ENCODE data around the gene CATSPERE. TPM values are rescaled to one million over a fixed set of nuclear protein-coding genes. Genes with fewer than 3 reads are reported as not detected.

The CATSPERE gene
- total and polyA plus RNA-seq, 2 donors (not counting 3 experiments of a cell fraction or from before 2014, with no cell fraction given): 0.61 to 1.9 TPM

GRCh38 chr1:244667797-244668196, 206.7 kb downstream of the CATSPERE start:
- FAIRE-seq: no peak
- TF ChIP-seq CTCF (IDR thresholded peaks at IDR 0.05; ENCODE audit: extremely low read depth in 1 of 2, insufficient read depth in 1 of 2, low read depth in 1 of 2, low read length in 2 of 2) (no peak), MYC (IDR thresholded peaks at IDR 0.05; ENCODE audit: low read depth, low read length) (no peak), POLR2A (IDR thresholded peaks at IDR 0.05; ENCODE audit: low read depth, low read length) (no peak), GATA2 (IDR thresholded peaks at IDR 0.05; ENCODE audit: insufficient read depth, insufficient read length, low read depth, low read length) (no peak), MAX (IDR thresholded peaks at IDR 0.05; ENCODE audit: insufficient read depth, insufficient read length) (no peak)
- no peak overlapping the region for H3K9ac ChIP-seq (replicated peaks; ENCODE audit: extremely low read depth, insufficient read depth, low read length)
- H3K9me1 ChIP-seq (replicated peaks; ENCODE audit: control insufficient read depth, extremely low read depth, insufficient read depth, low read length): no peaks in the 10 kb centered on the region
- dilution Hi-C loops (cut with MboI; ENCODE audit: extremely low pct_ligation_motif_present, low sequenced_read_pairs): no loop called here
- H3K27ac ChIP-seq (ENCODE audit: insufficient read depth, low read depth, low read length): no peak overlapping the region
- H3K36me3 ChIP-seq (ENCODE audit: control insufficient read depth in 2 of 2, extremely low read depth in 1 of 2, insufficient read depth in 2 of 2, low read length in 2 of 2): no peaks in the 10 kb centered on the region
- H3K4me3 ChIP-seq (replicated peaks in 1 of 3; ENCODE audit: insufficient read depth in 1 of 3, low read depth in 1 of 3, low read length in 3 of 3): no peak overlapping the region
- POLR2A ChIA-PET: no interaction called here
- H3K9me3 ChIP-seq (replicated peaks; ENCODE audit: control insufficient read depth, insufficient read depth, low read length): no peaks in the 10 kb centered on the region
- peaks cover 54% of the 10 kb centered on the region for H3K79me2 ChIP-seq (ENCODE audit: control insufficient read depth, insufficient read depth, low read length)
- BruUV-seq (replicated peaks): no TSS peak
- H3K4me2 ChIP-seq (ENCODE audit: insufficient read depth, low read length): no peak overlapping the region
- H4K20me1 ChIP-seq (replicated peaks; ENCODE audit: control insufficient read depth, extremely low read depth, insufficient read depth, low read length): peaks cover 5% of the 10 kb centered on the region
- CTCF ChIA-PET: no interaction called here
- no peak for DNase-seq (ENCODE audit: low read depth, low spot score)
- no peaks in the 10 kb centered on the region for H3K27me3 ChIP-seq (ENCODE audit: control insufficient read depth in 2 of 2, insufficient read depth in 2 of 2, low read length in 2 of 2)
- no peak overlapping the region for H2AFZ ChIP-seq (ENCODE audit: low read depth, low read length)
- intact Hi-C loops (cut with micrococcal nuclease): no loop called here
- H3K4me1 ChIP-seq (ENCODE audit: control insufficient read depth, extremely low read depth, insufficient read depth, low read length): no peaks in the 10 kb centered on the region

- H3K9ac ChIP-seq (replicated peaks; ENCODE audit: extremely low read depth, insufficient read depth, low read length): no peak overlapping the region
Observed at GRCh38 chr1:244672946-244673682, 212.0 kb downstream of the CATSPERE start.

More at GRCh38 chr1:244672946-244673682, 212.0 kb downstream of the CATSPERE start:
- intact Hi-C loops (cut with micrococcal nuclease) (no loop called here), dilution Hi-C loops (cut with MboI; ENCODE audit: extremely low pct_ligation_motif_present, low sequenced_read_pairs) (no loop called here)
- FAIRE-seq (no peak), DNase-seq (ENCODE audit: low read depth, low spot score) (peak; percentile 25)
- no peaks in the 10 kb centered on the region for H3K9me1 ChIP-seq (replicated peaks; ENCODE audit: control insufficient read depth, extremely low read depth, insufficient read depth, low read length)
- H3K27me3 ChIP-seq (ENCODE audit: control insufficient read depth in 2 of 2, insufficient read depth in 2 of 2, low read length in 2 of 2): no peaks in the 10 kb centered on the region
- BruUV-seq (replicated peaks): no TSS peak
- TF ChIP-seq MYC (IDR thresholded peaks at IDR 0.05; ENCODE audit: low read depth, low read length): no peak
- H3K79me2 ChIP-seq (ENCODE audit: control insufficient read depth, insufficient read depth, low read length): peaks cover 42% of the 10 kb centered on the region
- H3K4me2 ChIP-seq (ENCODE audit: insufficient read depth, low read length): no peak overlapping the region
- no peak overlapping the region for H3K4me3 ChIP-seq (replicated peaks in 1 of 3; ENCODE audit: insufficient read depth in 1 of 3, low read depth in 1 of 3, low read length in 3 of 3)
- ChIA-PET CTCF (no interaction called here), POLR2A (no interaction called here)
- no peak overlapping the region for H3K27ac ChIP-seq (ENCODE audit: insufficient read depth, low read depth, low read length)
- no peak overlapping the region for H2AFZ ChIP-seq (ENCODE audit: low read depth, low read length)
- H3K9me3 ChIP-seq (replicated peaks; ENCODE audit: control insufficient read depth, insufficient read depth, low read length): no peaks in the 10 kb centered on the region
- H3K4me1 ChIP-seq (ENCODE audit: control insufficient read depth, extremely low read depth, insufficient read depth, low read length): no peaks in the 10 kb centered on the region
- H3K36me3 ChIP-seq (ENCODE audit: control insufficient read depth in 2 of 2, extremely low read depth in 1 of 2, insufficient read depth in 2 of 2, low read length in 2 of 2): no peaks in the 10 kb centered on the region
- no peaks in the 10 kb centered on the region for H4K20me1 ChIP-seq (replicated peaks; ENCODE audit: control insufficient read depth, extremely low read depth, insufficient read depth, low read length)

Measured in endothelial cell of umbilical vein (primary cell).